HG02678 (cell line): ENCODE data around the gene SLC66A1.

Source experiments
- ATAC-seq: cut with Tn5 transposase; IDR thresholded peaks from one replicate; pipeline ENCODE4 v1.9.1; 2021; ENCODE audit warnings: mild to moderate bottlenecking, moderate library complexity; ENCODE audit not compliant: unreplicated experiment

The SLC66A1 gene

DNA sequence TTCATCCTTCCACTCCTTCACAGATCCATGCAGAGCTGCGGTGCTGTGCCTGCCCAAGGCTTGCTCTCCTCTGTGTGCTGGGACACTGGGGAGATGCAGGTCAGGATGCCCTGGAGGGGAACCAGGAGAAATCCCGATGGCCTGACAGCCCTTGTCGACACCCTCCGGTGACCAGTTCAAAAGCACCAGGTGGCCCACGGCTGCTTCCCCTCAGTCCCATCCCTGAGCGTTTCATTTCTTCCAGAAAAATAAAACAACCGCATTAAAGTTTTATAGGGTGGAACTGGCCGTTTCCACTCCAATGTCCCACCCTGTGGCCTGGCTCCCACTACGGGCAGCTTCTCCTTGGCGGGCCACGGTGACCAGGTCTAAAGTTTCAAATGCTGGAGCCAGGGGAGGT is 48.3 kb downstream of the SLC66A1 start:
- no peak for ATAC-seq

DNA sequence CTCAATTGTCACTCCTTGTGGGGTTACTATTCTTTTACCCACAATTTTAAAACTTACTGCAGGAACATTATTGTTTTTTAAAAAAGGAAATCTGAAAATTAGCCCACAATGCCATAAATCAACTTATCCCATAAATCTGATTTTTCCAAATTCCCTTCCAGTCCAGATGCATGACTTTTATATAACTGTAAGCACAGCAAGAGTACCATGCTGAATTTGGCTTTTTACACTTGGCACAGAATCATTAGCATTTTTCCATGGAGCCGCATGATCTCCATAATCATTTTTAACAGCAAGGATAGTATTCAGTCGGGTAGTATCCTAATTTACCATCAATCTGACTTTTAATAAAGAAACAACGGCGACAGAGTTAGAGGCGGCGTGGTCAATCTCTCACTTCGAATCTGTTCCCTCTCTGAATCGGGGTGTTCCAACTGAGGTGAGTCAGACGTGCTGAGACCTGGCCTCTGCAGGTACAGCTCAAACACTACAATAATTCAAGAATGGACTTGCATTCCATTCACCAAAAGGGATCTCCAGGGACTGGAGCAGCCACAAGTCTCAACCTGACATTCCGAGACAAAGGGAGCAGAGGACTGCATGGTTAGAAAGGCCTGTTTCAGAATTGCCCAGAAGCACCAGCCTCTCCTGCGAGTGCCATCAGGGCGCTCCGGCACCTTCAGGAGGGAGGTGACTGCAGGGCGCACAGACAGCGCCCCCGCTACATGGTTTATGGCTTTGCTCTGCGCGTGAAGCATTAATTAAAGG is 48.9 kb downstream of the SLC66A1 start:
- no peak for ATAC-seq

DNA sequence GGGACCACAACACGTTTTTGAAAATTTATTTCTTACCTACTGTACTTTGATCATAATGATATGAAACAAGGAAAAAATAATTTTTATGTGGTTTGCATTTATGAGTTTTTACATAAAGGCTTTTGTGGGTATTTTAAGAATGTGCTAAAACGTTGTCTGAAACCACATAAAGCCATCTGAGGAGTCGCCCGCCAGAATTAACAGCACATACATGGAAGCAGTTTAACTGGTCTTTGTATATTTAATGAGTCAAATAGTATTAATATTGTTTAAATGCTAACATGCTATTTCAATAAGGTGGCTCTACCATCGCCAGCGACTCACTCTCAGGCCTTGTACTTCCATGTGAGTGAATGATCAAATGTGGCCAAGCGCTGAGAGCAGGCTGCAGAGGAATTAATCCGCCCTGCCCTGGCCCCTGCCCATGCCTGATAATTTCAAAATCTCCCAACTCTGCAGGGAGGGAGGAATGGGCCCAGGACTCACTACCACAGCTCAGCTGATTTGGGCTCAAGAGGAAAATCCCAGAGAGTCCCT is 49.6 kb downstream of the SLC66A1 start:
- ATAC-seq, result no peak

DNA sequence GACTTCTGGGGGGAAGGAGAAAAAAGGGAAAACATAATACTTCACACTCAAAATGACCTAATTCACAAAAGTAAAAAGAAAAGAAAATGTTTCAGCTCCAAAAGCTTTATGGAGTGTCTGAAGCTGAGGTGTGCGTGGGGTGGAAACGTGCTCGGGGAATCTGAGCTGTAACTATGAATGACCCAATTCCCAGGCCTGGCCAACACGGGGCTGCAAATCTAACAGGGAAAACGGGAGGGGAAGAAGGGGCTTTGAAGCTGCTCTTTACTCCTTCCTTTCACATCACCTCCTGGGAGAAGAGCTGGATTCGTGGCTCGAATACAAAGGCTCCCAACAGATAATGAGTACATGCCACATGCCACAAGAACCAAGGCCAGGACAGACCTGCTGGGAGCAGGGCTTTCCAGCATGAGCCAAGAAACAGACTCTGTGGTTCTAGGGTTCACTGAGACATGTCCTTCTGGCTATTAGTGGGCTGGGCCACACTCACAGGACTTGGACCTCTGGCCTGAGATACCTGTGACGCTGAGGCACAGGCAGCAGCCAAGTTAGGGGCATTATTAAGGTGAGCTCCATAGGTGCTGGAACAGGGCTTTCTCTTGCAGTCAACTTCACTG is 51.5 kb downstream of the SLC66A1 start:
- no peak for ATAC-seq

DNA sequence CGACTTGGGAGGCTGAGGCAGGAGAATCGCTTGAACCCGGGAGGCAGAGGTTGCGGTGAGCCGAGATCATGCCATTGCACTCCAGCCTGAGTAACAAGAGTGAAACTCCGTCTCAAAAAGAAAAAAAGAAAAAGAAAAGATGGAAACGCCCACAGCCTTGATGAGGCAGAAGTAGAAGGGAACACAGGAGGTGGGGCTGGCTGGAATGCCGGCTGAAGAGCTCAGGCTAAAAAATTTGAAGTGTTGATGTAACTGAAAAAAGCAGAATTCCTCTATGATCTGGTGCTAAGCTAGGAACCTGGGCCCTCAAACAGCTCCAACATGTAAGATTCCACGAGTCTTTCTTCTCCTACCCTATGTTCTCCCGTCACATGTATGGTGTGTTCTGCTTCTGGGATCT is 53.6 kb downstream of the SLC66A1 start:
- no peak for ATAC-seq

DNA sequence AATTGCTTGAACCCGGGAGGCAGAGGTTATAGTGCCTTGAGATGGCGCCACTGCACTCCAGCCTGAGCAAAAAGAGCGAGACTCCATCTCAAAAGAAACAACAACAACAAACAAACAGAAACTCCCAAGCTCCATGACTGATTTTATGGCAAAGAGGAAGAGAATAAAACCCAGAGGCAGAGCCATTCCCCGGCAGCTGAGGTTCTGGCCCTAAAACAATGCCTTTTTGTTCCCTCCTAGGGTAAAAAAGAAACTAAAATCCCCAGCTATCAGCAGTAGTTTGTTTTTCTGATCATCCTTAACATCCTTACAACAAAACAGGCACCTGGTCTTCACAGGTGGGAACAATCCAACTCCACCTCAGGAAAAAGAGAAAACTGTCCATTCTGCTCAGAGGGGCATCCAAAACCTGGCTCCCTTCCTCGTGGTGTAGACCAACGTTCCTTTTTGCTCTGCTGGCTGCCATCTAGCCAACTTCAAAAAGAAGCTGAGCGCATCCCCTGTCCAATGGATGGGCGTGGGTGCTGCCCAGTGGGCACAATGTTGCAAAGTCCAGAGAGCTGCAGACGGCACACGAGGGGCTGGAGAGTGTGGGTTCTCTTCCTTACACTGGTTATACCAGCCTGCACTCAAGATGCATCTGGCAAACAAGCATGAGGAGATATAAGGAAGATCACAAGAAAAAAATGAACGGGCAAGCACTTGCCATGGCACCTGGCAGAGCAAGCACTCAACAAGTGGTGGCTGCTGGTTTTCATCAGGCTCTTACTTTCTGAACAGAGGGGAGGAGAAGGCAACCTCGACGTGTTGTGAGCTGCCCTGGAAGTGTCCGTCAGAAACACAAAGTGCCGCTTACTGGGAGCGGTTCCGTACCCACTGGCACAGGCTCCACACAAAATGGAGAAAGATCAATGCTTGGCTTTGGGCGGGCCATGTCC is 54.7 kb downstream of the SLC66A1 start:
- no peak for ATAC-seq

DNA sequence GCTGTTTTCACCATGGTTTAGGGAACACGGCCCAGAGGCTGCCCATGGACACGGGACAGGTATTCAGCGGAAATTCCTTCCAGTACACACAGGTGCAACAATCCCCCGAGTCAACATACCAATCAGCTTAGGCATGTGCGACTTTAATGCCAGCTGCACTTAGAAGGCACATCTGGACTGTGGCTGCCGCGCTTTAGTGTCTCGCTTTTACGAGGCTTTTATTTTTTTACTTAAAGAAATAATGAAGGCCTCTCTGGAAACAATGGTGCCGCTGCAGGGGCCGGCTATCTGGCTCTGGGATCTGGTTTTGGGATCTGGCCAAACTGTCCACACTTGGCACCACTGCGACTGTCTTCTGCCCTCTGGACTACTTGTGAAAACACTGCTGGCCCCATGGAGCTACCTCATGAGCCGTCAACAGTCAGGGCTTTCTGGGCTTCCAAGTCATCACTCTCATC is 55.5 kb downstream of the SLC66A1 start:
- no peak for ATAC-seq

DNA sequence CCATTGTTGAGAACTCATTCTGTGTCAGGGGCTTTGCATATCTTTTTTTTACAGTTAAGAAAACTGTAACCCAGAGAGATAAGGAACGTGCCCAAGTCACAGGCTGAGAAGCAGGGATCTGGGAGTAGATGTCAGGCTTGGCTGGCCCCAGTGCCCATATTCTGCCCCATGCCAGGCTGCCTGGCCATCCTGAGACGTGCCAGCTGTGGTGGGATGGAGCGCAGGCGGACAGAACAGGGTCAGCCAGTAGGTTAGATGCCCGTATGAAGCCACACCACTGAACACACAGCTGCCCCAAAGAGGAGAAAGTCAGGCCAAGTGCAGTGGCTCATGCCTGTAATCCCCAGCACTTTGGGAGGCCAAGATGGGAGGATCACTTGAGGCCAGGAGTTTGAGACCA is 55.9 kb downstream of the SLC66A1 start:
- ATAC-seq, result no peak

DNA sequence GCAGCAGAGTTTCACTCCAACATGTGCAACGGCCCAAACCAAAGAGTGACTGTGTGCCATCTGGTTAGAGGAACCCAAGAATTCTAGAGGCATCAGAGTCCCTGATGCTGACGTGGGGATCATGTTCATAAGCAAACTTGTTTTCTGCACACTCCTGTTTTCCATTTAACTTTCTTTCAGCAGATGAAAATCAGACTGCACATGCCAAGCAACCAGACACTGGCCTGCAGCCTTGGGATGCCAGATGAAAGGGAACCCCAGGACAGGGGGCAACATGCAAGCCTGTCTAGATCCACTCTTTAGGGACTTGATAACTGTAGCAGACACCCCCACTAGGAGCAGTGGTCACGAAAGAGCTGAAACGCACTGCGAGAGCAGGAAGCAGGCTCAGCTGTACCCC is 56.8 kb downstream of the SLC66A1 start:
- ATAC-seq, result no peak

DNA sequence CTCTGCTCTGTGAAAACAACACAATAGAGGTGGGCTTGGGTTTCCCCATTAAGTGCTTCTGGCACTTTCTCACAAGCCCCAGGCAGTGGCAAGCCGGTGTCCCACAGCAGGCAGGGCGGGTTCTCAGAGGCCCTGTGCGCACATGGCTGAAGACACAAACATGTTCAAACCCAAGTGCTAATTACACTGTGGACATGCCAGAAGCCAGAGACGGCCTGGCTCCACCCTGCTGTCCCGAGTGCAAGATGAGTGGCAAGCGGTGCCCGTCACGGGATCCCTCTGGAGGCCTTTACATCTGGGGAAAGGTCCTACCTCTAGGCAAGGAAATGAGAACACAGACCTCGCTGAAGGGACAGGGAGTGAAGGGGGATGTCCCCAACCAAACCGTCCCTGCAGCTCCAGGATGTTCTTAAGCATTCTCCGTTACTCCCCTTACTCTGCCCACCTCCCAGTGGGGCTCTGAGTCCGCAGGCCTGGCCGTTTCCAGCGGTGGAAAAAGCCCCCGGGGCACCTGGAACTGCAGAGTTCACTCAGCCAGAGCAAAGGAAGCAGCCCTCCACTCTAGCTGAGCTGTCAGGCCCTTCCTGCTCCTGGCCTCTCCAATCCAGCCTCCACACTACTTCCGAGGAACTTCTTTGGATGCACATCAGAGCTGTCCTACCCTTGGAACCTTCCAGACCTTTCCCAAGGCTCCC is 57.4 kb downstream of the SLC66A1 start:
- no peak for ATAC-seq

DNA sequence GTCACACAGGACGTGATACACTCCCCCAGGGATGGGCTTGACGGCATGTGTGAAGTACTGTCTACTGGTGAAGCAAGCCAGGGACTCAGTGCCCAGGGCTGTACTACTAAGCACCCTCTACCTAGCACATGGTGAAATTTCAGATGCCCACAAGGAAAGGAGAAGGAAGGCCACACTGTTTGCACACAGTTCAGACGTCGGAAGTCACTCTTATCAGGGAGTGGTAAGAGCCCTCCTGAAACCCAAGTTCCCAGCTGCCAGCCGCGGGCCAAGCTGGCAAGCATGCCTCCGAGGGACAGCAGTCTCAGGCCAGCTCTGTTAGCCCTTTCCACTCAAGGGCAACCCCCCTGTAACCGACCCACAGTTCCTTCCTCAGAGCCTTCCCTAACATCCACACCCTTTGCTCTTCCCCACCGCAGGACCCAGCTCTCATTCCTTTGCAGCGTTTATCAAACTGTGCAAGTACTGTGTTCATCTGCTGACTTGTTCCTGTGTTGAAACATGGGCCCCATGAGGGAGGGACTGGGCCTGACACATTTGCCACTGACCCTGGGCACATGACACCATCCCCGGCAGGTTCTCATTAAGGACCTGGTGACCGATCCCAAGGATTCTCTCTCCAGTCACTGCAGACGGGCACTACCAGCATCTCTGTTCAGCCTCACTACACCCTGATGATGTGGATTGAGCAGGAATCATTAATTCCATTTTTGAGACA is 58.5 kb downstream of the SLC66A1 start:
- ATAC-seq, result no peak

DNA sequence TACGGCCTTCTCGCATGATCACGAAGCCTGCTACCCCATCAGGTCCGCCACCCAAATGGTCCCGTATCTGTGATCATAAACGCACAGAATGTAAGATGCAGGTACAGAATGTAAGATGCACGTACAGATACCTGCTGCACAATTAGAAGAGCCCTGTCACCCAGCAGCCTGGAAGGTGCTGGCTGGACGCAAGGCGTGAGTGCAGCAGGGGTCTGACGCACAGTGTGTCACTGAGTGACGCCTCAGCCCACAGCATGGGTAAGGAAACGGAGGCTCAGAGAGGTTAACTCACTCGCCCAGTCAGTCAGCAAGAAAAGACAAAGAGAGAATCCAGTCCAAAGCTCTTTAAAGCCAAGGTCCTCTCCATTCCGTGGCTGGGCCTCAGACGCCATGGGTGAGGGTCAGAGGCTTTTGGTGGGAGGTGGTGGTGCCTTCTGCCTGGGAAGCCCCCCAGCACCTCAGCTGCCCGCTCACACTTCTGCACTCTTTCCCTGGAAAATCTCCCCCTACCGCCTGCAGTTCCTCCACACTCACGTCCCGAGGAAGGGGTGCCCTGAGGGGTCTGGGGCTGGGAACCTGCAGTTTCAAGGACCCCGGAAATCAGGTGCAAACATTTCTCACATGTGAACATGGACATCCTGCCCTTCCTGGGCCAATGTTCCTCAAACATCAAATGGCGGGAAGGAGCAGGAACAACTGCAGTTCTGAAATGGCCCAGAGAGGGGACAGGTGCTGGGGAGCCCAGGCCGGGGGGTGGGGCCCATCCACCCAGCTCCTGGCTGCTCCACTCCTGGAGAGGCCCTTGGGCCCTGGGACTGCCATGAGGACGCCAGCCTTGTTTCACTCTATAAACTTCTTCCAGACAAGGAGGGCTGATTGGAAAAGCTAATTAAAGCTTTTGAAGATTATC is 59.4 kb downstream of the SLC66A1 start:
- ATAC-seq, result no peak

DNA sequence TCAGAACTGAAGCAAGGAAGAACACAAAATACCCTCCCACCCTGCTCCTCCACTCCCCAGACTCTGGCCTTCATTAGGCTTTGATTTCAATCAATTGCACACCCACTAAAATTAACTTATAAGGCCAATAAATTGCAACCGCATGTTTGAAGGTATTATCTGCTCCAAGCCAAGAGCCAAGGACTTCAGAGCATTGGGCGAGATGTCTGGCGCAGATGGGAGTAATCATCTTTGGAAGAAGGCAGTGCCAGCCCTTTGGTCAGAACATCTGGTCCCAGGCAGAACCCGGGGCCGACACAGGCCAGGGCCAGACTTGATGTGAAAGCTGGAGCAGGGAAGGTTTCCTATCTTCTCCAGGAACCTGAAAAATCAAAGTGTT is 60.0 kb downstream of the SLC66A1 start:
- no peak for ATAC-seq

DNA sequence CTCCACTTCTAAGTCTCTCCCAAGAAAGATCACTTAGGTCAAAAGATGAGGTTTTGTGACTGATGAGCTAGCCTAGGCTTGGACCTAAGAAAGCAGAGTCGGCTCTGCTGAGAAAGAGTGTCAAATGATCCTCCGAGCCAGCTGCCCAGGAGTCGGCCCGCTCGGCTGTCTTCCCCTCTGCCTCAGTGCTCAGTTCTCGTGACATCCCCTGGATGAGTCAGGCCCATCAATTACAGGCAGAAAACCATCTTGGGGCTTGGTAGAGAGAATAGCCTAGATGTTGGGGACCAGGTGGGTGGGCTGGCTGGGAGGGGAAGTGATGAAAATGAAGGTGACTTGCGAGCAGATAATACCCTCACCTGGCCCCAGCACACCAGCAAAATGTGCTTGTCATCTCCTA is 60.5 kb downstream of the SLC66A1 start:
- no peak for ATAC-seq

DNA sequence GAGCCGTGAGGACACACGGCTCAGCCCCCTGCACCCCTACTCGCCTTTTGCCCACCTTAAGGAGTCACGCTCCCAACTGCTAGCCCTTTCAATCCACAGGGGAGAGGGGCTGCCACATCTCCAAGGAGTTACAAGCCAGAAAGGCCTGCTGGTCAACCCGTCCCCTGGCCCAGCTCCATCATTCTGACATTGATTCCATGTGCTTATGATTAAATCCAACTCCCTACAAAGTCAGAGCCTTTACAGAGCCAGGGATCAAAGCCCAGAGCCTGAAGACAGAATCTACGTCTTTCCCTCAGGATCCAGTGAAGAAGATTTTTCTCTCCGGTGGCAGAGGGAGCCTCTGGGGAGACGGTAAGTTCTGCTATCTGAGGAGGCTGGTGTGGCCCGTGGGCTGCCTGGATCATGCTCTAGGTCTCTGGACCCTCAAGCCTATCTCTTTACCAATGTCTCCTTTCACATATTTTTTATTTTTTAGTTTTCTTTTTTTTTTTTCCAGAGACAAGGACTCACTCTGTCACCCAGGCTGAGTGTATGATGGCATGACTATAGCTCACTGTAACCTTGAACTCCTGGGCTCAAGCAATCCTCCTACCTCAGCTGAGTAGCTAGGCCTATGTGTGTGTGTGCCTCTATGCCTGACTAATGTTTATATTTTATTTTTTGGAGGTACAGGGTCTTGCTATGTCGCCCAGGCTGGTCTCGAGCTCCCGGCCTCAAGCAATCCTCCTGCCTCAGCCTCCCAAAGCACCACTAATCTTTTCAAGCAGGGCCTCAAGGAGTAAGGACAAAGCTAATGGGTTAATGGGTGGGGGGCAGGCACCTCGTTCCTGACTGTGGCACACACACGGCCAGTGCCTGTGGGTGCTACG is 61.3 kb downstream of the SLC66A1 start:
- no peak for ATAC-seq

DNA sequence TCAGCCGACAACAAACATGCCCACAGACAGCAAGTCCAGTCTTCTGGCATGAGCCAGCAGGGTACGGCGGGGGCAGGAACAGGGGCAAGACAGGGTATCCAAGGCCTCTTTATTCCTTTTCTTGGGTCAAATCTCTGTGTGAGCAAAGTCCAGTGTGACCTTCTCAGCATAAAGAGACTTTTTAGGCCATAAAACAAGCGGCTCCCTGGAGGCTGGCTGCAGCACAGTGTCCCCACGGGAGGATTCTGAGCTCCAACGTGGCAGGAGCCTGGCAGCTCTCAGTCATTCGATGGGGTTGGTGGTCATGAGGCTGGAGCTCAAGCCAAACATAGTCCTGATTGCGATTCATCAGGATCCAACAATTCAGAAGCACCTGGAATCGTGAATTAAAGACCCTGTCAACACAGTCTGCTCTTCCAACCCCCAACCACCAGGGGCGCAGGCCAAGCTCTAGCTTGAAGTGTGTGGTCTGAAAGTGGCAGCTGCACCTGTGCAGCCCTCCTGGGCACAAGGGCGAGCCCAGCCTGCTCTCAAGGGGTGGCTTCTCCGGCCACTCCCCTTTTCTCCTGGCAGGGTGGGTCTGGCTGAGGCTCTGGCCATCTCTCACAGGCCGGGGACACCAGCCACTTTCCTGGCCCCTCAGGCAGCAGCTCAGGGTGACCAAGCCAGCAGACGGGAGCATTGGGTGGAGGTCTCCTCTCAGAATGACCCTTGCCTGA is 62.1 kb downstream of the SLC66A1 start:
- ATAC-seq, result no peak

DNA sequence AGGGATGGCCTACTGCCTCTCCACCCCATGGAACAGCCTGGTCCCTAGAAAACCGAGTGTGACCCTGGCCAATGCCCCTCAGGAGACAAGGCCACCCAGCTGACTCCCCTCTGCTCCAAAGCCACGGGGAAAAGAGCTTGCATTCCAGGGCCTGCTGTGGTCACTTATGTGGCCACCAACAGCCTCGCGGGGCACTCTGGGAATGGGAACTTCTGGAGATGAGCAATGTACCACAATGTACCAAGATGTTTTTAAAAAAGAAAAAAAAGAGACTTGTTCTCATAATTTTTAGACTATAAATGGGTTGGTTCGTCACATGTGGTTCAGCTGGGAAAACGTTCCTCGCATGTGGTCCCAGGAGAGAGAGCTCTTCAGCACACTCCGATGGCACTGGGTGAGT is 62.8 kb downstream of the SLC66A1 start:
- ATAC-seq, result no peak
